SK-N-SH (cell line): ENCODE results near the gene FTSJ1. TPM values are rescaled to one million over a fixed set of nuclear protein-coding genes. Genes with fewer than 3 reads are reported as not detected.

Experiments used
- CTCF ChIA-PET: fragments of 300-600, 350-600 bp; formaldehyde crosslinking; extraction: SDS; loops from one replicate; lab custom pipeline; 2021; lab: Yijun Ruan, JAX
- POLR2A ChIA-PET: fragments of 350-600 bp; sonication (Branson Sonifier 250); formaldehyde crosslinking; extraction: SDS; loops from one replicate; lab custom pipeline; 2020; ENCODE audit warnings: antibody characterized with exemption, inconsistent platforms; lab: Yijun Ruan, JAX
- DNase-seq: peaks from one replicate; pipeline ENCODE4 v3.0.0; 2012
- H2AFZ ChIP-seq: fragments of 200-600 bp; sonication (generic); 2 replicates; pipeline ENCODE4 v1.8.1; 2016; ENCODE audit warnings: antibody characterized with exemption, mild to moderate bottlenecking, low read depth
- H3F3A ChIP-seq: fragments of 200-600 bp; sonication (generic); replicated peaks from 2 replicates; pipeline ENCODE3; 2016; ENCODE audit warnings: antibody characterized with exemption, mild to moderate bottlenecking; ENCODE audit not compliant: insufficient read depth
- H3K27ac ChIP-seq, 2 experiments: fragments of 200-500 bp in 1 of 2; fragments of 200-600 bp in 1 of 2; sonication (Bioruptor generic) in 1 of 2; sonication (generic), shearing (Covaris generic) in 1 of 2; 2 replicates each; pipeline versions ENCODE4 v1.5.1 to v1.6.1; 2014 to 2016; ENCODE audit warnings: low read depth in 2 of 2, inconsistent platforms in 1 of 2, low read length in 1 of 2, mild to moderate bottlenecking in 1 of 2, mixed read lengths in 1 of 2
- H3K27me3 ChIP-seq: fragments of 200-600 bp; sonication (generic), shearing (Covaris generic); 2 replicates; pipeline ENCODE4 v1.6.1; 2016; ENCODE audit warnings: mixed run types; ENCODE audit not compliant: insufficient read depth
- H3K36me3 ChIP-seq, 2 experiments: fragments of 200-500 bp in 1 of 2; fragments of 200-600 bp in 1 of 2; sonication (Bioruptor generic) in 1 of 2; sonication (generic) in 1 of 2; replicated peaks in 1 of 2; 2 replicates each; pipeline versions ENCODE3 to v1.5.1; 2014 to 2016; ENCODE audit warnings: low read length in 1 of 2, mild to moderate bottlenecking in 1 of 2; ENCODE audit not compliant: insufficient read depth in 2 of 2, control insufficient read depth in 1 of 2
- H3K4me1 ChIP-seq, 2 experiments: fragments of 200-500 bp in 1 of 2; fragments of 200-600 bp in 1 of 2; sonication (Bioruptor generic) in 1 of 2; sonication (generic), shearing (Covaris generic) in 1 of 2; 2 replicates each; pipeline versions ENCODE4 v1.5.1 to v1.6.1; 2014 to 2016; ENCODE audit warnings: low read depth in 1 of 2, low read length in 1 of 2, mixed run types in 1 of 2; ENCODE audit not compliant: insufficient read depth in 2 of 2, control insufficient read depth in 1 of 2
- H3K4me2 ChIP-seq: fragments of 200-600 bp; sonication (generic), shearing (Covaris generic); 2 replicates; pipeline ENCODE4 v1.6.1; 2017; ENCODE audit warnings: mixed run types
- H3K4me3 ChIP-seq, 2 experiments: fragments of 200-500 bp in 1 of 2; fragments of 200-600 bp in 1 of 2; sonication (Bioruptor generic) in 1 of 2; sonication (generic), shearing (Covaris generic) in 1 of 2; 2 replicates each; pipeline versions ENCODE4 v1.5.1 to v1.8.1; 2014 to 2016; ENCODE audit warnings: low read depth in 2 of 2, inconsistent platforms in 1 of 2, low read length in 1 of 2, mild to moderate bottlenecking in 1 of 2, mixed read lengths in 1 of 2, moderate library complexity in 1 of 2
- H3K79me2 ChIP-seq: fragments of 200-600 bp; sonication (generic); 2 replicates; pipeline ENCODE4 v1.8.1; 2017; ENCODE audit warnings: mild to moderate bottlenecking; ENCODE audit not compliant: insufficient read depth
- H3K9ac ChIP-seq: fragments of 200-600 bp; sonication (generic); 2 replicates; pipeline ENCODE4 v1.6.1; 2017; ENCODE audit warnings: mixed run types
- H3K9me2 ChIP-seq: fragments of 200-600 bp; sonication (generic); 2 replicates; pipeline ENCODE4 v1.6.1; 2017; ENCODE audit warnings: mixed run types
- H3K9me3 ChIP-seq: fragments of 200-600 bp; sonication (generic); 2 replicates; pipeline ENCODE4 v1.6.1; 2017; ENCODE audit warnings: mixed run types, mild to moderate bottlenecking, moderate library complexity
- H4K20me1 ChIP-seq: fragments of 200-600 bp; sonication (generic); 2 replicates; pipeline ENCODE4 v1.6.1; 2017; ENCODE audit warnings: mild to moderate bottlenecking, mixed run types; ENCODE audit not compliant: insufficient read depth
- EZH2phosphoT487 ChIP-seq: fragments of 200-600 bp; sonication (generic); IDR thresholded peaks from 2 replicates; pipeline ENCODE4 v1.6.1; 2017; ENCODE audit warnings: low read depth, mixed run types, mild to moderate bottlenecking, antibody characterized with exemption, moderate library complexity, borderline replicate concordance
- FOSL2 ChIP-seq: IDR thresholded peaks from 2 replicates; pipeline ENCODE4 v1.4.0; 2012; ENCODE audit warnings: low read depth, mild to moderate bottlenecking, moderate library complexity, borderline replicate concordance
- GABPA ChIP-seq: IDR thresholded peaks from 2 replicates; pipeline ENCODE4 v1.4.0; 2012; ENCODE audit warnings: low read depth, mild to moderate bottlenecking
- MEF2A ChIP-seq: IDR thresholded peaks from 2 replicates; pipeline ENCODE4 v1.4.0; 2012; ENCODE audit warnings: low read depth, borderline replicate concordance
- RAD21 ChIP-seq: IDR thresholded peaks from 2 replicates; pipeline ENCODE4 v1.6.1; 2012; ENCODE audit warnings: mild to moderate bottlenecking, low read length
- RCOR1 ChIP-seq: fragments of 150-350 bp; IDR thresholded peaks from 2 replicates; pipeline ENCODE4 v1.6.1; 2017; ENCODE audit warnings: antibody characterized with exemption, low read length
- SIN3A ChIP-seq: IDR thresholded peaks from 2 replicates; pipeline ENCODE4 v1.6.1; 2012; ENCODE audit warnings: low read depth, mild to moderate bottlenecking, low read length, moderate library complexity, borderline replicate concordance
- SMC3 ChIP-seq: IDR thresholded peaks from 2 replicates; pipeline ENCODE4 v1.6.1; 2012; ENCODE audit warnings: low read depth, low read length, improper control_type of control experiment
- TAF1 ChIP-seq: IDR thresholded peaks from 2 replicates; pipeline ENCODE4 v1.6.1; 2012; ENCODE audit warnings: low read depth, mild to moderate bottlenecking, low read length, moderate library complexity, borderline replicate concordance
- TCF12 ChIP-seq: IDR thresholded peaks from 2 replicates; pipeline ENCODE4 v1.4.0; 2012
- WGBS: methylation state at CpG from one replicate; pipeline ENCODE4 v1.1.6; 2017; ENCODE audit warnings: low lambda C conversion rate; 5-methylcytosine and 5-hydroxymethylcytosine counted together
- polyA plus RNA-seq, 3 experiments: library from polyadenylated mRNA; depleted of rRNA; stranded (reverse); fragments of >200 nt; gene quantifications; 2 replicates each; pipeline ENCODE4 v1.2.3, GENCODE V29; 2012
- TF ChIP-seq, protein P1 (sequence below): IDR thresholded peaks from 2 replicates; pipeline ENCODE4; 2012
- TF ChIP-seq, protein P2 (sequence below): fragments of 200-600 bp; sonication (generic); IDR thresholded peaks from 2 replicates; pipeline ENCODE4 v1.6.1; 2017; ENCODE audit warnings: antibody characterized with exemption, mild to moderate bottlenecking, moderate library complexity

FTSJ1 gene
- polyA plus RNA-seq, 1 of the 3 experiments (the other 2 are of a cell fraction) = 34.1 TPM

DNA sequence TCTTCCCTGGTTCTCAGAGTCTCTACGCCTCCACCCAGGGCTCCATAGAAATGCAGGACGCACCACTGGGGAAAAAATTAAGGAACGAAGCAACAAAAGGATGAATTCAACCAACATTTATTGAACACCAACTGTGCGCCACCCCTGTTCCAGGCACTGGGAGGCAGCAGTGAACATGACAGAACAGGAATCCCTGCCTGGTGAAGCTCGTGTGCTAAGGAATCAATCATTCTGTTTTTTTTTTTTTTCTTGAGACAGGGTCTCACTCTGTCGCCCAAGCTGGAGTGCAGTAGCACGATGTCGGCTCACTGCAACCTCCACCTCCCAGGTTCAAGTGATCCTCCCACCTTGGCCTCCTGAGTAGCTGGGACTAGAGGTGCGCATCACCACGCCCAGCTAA, 1.9 kb upstream of the FTSJ1 start:
- TF ChIP-seq RAD21 (peak; percentile 28; the same call in 1 of the 2 replicates), SMC3 (no peak; the same call in 1 of the 2 replicates), MEF2A (no peak), RCOR1 (no peak), TCF12 (no peak), SIN3A (no peak)
- TF ChIP-seq, protein P1, sequence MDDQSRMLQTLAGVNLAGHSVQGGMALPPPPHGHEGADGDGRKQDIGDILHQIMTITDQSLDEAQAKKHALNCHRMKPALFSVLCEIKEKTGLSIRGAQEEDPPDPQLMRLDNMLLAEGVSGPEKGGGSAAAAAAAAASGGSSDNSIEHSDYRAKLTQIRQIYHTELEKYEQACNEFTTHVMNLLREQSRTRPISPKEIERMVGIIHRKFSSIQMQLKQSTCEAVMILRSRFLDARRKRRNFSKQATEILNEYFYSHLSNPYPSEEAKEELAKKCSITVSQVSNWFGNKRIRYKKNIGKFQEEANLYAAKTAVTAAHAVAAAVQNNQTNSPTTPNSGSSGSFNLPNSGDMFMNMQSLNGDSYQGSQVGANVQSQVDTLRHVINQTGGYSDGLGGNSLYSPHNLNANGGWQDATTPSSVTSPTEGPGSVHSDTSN = no peak
- TF ChIP-seq, protein P2, sequence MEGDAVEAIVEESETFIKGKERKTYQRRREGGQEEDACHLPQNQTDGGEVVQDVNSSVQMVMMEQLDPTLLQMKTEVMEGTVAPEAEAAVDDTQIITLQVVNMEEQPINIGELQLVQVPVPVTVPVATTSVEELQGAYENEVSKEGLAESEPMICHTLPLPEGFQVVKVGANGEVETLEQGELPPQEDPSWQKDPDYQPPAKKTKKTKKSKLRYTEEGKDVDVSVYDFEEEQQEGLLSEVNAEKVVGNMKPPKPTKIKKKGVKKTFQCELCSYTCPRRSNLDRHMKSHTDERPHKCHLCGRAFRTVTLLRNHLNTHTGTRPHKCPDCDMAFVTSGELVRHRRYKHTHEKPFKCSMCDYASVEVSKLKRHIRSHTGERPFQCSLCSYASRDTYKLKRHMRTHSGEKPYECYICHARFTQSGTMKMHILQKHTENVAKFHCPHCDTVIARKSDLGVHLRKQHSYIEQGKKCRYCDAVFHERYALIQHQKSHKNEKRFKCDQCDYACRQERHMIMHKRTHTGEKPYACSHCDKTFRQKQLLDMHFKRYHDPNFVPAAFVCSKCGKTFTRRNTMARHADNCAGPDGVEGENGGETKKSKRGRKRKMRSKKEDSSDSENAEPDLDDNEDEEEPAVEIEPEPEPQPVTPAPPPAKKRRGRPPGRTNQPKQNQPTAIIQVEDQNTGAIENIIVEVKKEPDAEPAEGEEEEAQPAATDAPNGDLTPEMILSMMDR = peak; percentile 44
- WGBS = 57% methylated on average over 10 of the region's 10 CpGs

DNA sequence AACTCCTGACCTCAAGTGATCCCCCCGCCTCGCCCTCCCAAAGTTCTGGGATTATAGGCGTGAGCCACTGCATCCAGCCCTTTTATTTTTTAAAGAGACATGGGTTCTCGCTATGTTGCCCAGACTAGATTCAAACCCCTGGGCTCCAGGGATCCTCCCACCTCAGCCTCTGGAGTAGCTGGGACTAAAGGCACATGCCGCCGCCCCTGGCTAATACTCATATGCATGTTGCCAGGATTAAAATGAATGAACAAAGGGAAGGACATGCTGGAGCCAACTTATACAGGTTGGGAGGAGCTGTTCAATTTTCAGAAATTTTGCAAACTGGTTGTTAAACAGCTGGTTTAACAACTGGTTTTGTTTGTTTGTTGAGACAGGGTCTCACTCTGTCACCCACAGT, 1.4 kb upstream of the FTSJ1 start:
- peak overlapping the region in 1 of 2 experiments; percentile 30; a peak in 1 of 4 replicates for H3K4me3 ChIP-seq
- DNase-seq = no peak
- H3K27me3 ChIP-seq = no peaks in the 10 kb centered on the region; the same call in 1 of the 2 replicates
- H3K9me3 ChIP-seq = no peaks in the 10 kb centered on the region
- ChIA-PET POLR2A (no interaction called here), CTCF (interaction anchor here (0.8 to 1.5 kb wide), 4 partner anchors 11 to 45 kb away, joined by 3 read pairs; no protein-coding TSS in a partner anchor)
- no peak overlapping the region for H3K27ac ChIP-seq
- no peak for TF ChIP-seq TAF1
- TF ChIP-seq, protein P1 = no peak
- TF ChIP-seq FOSL2 = no peak
- no peak for TF ChIP-seq EZH2phosphoT487
- no peak for TF ChIP-seq MEF2A
- no peak for TF ChIP-seq GABPA
- peaks cover 3% of the 10 kb centered on the region; the same call in 1 of the 2 replicates for H4K20me1 ChIP-seq
- peaks cover 27% of the 10 kb centered on the region for H3K79me2 ChIP-seq
- WGBS = 61% methylated on average over 6 of the region's 6 CpGs
- H3F3A ChIP-seq = no peaks in the 10 kb centered on the region
- no peaks in the 10 kb centered on the region for H3K9me2 ChIP-seq
- H2AFZ ChIP-seq = no peak overlapping the region
- no peaks in the 10 kb centered on the region for H3K36me3 ChIP-seq
- peaks cover 0 to 4% of the 10 kb centered on the region in 2 experiments; a peak in 1 of 4 replicates for H3K4me1 ChIP-seq
- peak overlapping the region; percentile 62; the same call in 1 of the 2 replicates for H3K4me2 ChIP-seq
- H3K9ac ChIP-seq = no peak overlapping the region

More for the DNA sequence above, 1.9 kb upstream of the FTSJ1 start:
- no peak overlapping the region for H3K4me2 ChIP-seq
- no peak overlapping the region for H3K4me3 ChIP-seq
- POLR2A ChIA-PET = no interaction called here
- H3K79me2 ChIP-seq = peaks cover 27% of the 10 kb centered on the region
- H3K9me2 ChIP-seq = no peaks in the 10 kb centered on the region
- H3K4me1 ChIP-seq = peaks cover 0 to 4% of the 10 kb centered on the region in 2 experiments; a peak in 1 of 4 replicates
- H3F3A ChIP-seq = no peaks in the 10 kb centered on the region
- peaks cover 3% of the 10 kb centered on the region; the same call in 1 of the 2 replicates for H4K20me1 ChIP-seq
- no peaks in the 10 kb centered on the region for H3K36me3 ChIP-seq
- H3K9ac ChIP-seq = no peak overlapping the region
- H3K27me3 ChIP-seq = no peaks in the 10 kb centered on the region; the same call in 1 of the 2 replicates
- H2AFZ ChIP-seq = no peak overlapping the region
- no peaks in the 10 kb centered on the region for H3K9me3 ChIP-seq
- H3K27ac ChIP-seq = no peak overlapping the region
- CTCF ChIA-PET = interaction anchor here (0.8 to 1.5 kb wide), 4 partner anchors 11 to 46 kb away, joined by 3 read pairs; no protein-coding TSS in a partner anchor
- peak; percentile 42 for DNase-seq
